Subcutaneous abdominal adipose tissue (tissue), 5 donors: ENCODE measurements around the gene MUC4.

Experiments used
- H3K27ac ChIP-seq: one replicate; pipeline ENCODE4 v1.7.0; 2013; ENCODE audit warnings: low read depth, mild to moderate bottlenecking, inconsistent platforms, low read length, moderate library complexity
- H3K27me3 ChIP-seq, 5 donors: one replicate each; pipeline ENCODE4 v1.7.0; 2013; ENCODE audit warnings: low read length in 5 of 5, inconsistent platforms in 1 of 5; ENCODE audit not compliant: control insufficient read depth in 5 of 5, insufficient read depth in 4 of 5
- H3K36me3 ChIP-seq, 5 donors: one replicate each; pipeline ENCODE4 v1.7.0; 2013; ENCODE audit warnings: low read length in 5 of 5; ENCODE audit not compliant: control insufficient read depth in 5 of 5, insufficient read depth in 5 of 5
- H3K4me1 ChIP-seq, 5 donors: one replicate each; pipeline ENCODE4 v1.7.0; 2013; ENCODE audit warnings: low read length in 5 of 5, mild to moderate bottlenecking in 3 of 5, moderate library complexity in 1 of 5; ENCODE audit not compliant: control insufficient read depth in 5 of 5, insufficient read depth in 5 of 5
- H3K4me3 ChIP-seq, 5 donors: one replicate each; pipeline ENCODE4 v1.7.0; 2013; ENCODE audit warnings: low read length in 5 of 5, low read depth in 1 of 5
- H3K9ac ChIP-seq, 5 donors: one replicate each; pipeline ENCODE4 v1.7.0; 2013; ENCODE audit warnings: low read length in 5 of 5, mild to moderate bottlenecking in 4 of 5, moderate library complexity in 3 of 5
- H3K9me3 ChIP-seq, 5 donors: one replicate each; pipeline ENCODE4 v1.7.0; 2013; ENCODE audit warnings: low read length in 5 of 5; ENCODE audit not compliant: control insufficient read depth in 5 of 5
- donor health status: healthy.
- donor health status: healthy.
- donor health status: healthy.
- donor health status: healthy.
- donor health status: healthy.

The MUC4 gene, protein sequence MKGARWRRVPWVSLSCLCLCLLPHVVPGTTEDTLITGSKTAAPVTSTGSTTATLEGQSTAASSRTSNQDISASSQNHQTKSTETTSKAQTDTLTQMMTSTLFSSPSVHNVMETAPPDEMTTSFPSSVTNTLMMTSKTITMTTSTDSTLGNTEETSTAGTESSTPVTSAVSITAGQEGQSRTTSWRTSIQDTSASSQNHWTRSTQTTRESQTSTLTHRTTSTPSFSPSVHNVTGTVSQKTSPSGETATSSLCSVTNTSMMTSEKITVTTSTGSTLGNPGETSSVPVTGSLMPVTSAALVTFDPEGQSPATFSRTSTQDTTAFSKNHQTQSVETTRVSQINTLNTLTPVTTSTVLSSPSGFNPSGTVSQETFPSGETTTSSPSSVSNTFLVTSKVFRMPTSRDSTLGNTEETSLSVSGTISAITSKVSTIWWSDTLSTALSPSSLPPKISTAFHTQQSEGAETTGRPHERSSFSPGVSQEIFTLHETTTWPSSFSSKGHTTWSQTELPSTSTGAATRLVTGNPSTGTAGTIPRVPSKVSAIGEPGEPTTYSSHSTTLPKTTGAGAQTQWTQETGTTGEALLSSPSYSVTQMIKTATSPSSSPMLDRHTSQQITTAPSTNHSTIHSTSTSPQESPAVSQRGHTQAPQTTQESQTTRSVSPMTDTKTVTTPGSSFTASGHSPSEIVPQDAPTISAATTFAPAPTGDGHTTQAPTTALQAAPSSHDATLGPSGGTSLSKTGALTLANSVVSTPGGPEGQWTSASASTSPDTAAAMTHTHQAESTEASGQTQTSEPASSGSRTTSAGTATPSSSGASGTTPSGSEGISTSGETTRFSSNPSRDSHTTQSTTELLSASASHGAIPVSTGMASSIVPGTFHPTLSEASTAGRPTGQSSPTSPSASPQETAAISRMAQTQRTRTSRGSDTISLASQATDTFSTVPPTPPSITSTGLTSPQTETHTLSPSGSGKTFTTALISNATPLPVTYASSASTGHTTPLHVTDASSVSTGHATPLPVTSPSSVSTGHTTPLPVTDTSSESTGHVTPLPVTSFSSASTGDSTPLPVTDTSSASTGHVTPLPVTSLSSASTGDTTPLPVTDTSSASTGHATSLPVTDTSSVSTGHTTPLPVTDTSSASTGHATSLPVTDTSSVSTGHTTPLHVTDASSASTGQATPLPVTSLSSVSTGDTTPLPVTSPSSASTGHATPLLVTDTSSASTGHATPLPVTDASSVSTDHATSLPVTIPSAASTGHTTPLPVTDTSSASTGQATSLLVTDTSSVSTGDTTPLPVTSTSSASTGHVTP (N-terminal part only)

DNA sequence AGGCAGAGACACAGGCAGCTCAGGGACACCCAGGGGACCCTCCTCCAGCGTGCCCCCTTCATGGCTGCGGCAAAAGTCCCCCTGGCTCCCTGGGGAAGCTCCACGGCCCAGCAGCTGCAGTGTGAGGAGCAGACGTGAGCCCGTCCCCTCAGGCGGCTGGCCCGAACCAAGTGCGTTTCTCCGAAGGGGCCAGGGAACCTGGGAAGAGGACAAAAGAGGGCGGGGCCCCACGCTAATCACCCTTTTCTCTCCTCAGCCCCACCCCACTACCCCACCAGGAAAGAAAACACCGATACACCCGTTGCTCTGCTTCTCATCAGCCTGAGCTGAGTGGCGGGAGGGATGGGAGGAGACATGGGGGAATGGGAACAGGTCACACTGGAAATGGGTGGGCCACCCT is at the start of gene MUC4:
MUC4 (minus strand) TSS at position 174 of the 400 bp plus-strand sequence; CDS start at position 62, 112 bp downstream.
- Histone ChIP-seq H3K4me3 (no peak within 1 kb of the TSS), H3K9me3 (no peaks in the 10 kb centered on the region), H3K27me3 (peaks cover 20 to 24% (median 23%) of the 10 kb centered on the region in 5 donors), H3K36me3 (no peaks in the 10 kb centered on the region), H3K9ac (no peak within 1 kb of the TSS), H3K27ac (no peak within 1 kb of the TSS), H3K4me1 (peaks cover 0 to 3% (median 0%) of the 10 kb centered on the region in 5 donors)

DNA sequence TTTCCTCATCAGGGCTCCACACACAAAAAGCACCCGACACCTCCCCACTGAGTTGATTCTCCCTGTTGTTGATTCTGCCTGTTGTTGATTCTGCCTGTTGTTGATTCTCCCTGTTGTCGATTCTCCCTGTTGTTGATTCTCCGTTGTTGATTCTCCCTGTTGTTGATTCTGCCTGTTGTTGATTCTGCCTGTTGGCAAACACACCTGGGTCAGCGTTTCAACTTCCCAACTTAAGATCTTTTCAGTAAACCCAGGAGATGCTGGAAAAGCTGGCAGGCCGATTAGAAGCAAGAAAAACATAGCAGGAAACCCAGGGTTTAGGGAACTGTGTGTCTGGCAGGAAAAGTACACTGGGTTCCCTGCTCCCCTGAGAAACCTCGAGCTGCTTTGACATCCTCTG is 48.7 kb upstream of the MUC4 start:
- H3K27me3 ChIP-seq: peaks cover 0 to 3% (median 0%) of the 10 kb centered on the region in 5 donors
- no peak overlapping the region for H3K9ac ChIP-seq

DNA sequence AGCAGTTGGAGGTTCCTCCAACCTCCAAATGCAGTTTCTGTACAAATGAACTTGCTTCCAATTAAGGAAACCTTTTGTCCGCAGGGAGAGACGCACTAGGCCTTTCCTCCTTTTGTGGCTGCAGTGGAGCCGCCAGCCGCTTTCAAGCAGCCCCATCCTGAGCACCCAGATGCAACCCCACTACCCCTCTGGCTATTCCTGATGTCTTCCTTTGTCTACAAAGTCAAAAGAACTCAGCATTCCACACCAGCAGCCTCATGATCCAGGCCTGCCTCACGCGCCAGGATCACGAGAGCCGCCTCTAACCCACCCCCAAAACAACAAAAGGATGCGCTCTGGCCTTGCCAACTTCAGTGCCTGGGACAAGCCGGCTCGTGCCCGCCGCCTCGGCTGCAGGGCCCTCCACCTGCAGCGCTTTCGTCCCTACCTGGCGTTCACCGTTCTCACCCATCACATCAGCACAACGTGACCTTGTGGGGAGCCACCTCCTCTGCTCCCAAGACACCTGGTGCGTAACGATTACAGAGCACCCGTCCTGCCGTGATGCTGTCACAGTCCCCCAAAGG is 48.2 kb upstream of the MUC4 start:
- Histone ChIP-seq H3K4me3 (peak overlapping the region in 2 of 5 donors; percentile 4 to 28), H3K36me3 (peaks cover 0 to 7% (median 0%) of the 10 kb centered on the region in 5 donors), H3K27ac (no peak overlapping the region), H3K4me1 (peaks cover 2 to 23% (median 21%) of the 10 kb centered on the region in 5 donors), H3K9me3 (no peaks in the 10 kb centered on the region), H3K9ac (no peak overlapping the region), H3K27me3 (peaks cover 0 to 3% (median 0%) of the 10 kb centered on the region in 5 donors)

More for the DNA sequence above, 48.7 kb upstream of the MUC4 start:
- H3K4me3 ChIP-seq: no peak overlapping the region
- no peak overlapping the region for H3K27ac ChIP-seq
- peaks cover 0 to 10% (median 3%) of the 10 kb centered on the region in 5 donors for H3K36me3 ChIP-seq
- H3K4me1 ChIP-seq: peaks cover 2 to 23% (median 21%) of the 10 kb centered on the region in 5 donors
- H3K9me3 ChIP-seq: no peaks in the 10 kb centered on the region

DNA sequence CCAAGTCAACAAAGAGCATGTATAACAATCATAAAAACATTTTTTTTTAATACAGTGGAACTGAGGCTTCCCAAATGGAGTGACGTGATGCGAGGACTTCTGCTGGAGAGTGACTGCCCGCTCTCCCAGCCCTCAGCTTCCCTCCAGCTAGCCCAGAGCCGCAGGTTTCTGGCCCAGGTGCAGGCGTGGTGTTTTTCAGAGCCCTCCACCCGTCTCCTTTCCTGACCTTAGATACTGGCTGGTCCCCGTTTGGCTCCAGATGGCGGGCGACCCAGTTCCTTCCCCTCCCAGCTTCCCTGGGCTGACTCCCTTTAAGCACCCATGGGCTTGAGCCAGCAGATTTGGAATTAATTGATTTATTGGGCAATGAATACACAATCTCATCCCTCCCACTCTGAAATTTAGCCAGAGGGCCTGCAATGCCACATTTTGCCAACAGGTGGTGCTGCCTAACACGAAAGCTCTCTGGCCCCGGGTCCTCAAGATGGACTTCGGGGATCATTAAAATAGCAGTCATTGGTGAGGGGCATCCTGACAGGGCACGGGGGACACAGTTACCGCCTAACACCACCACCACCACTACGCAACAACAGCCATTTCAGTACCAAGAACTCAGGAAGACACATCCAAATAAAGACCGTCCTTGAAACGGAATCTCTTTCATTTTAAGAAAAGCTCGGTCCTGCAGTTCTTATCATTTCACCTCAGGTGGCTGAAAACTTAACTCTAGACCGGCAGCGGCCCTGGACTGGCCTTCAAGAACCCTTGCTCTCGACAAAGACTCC is 47.5 kb upstream of the MUC4 start:
- Histone ChIP-seq H3K4me1 (peaks cover 2 to 23% (median 21%) of the 10 kb centered on the region in 5 donors), H3K36me3 (peaks cover 0 to 5% (median 0%) of the 10 kb centered on the region in 5 donors), H3K9me3 (no peaks in the 10 kb centered on the region), H3K9ac (no peak overlapping the region), H3K4me3 (peak overlapping the region in 3 of 5 donors; percentile 4 to 28 (median 26)), H3K27me3 (peaks cover 0 to 3% (median 0%) of the 10 kb centered on the region in 5 donors), H3K27ac (no peak overlapping the region)

DNA sequence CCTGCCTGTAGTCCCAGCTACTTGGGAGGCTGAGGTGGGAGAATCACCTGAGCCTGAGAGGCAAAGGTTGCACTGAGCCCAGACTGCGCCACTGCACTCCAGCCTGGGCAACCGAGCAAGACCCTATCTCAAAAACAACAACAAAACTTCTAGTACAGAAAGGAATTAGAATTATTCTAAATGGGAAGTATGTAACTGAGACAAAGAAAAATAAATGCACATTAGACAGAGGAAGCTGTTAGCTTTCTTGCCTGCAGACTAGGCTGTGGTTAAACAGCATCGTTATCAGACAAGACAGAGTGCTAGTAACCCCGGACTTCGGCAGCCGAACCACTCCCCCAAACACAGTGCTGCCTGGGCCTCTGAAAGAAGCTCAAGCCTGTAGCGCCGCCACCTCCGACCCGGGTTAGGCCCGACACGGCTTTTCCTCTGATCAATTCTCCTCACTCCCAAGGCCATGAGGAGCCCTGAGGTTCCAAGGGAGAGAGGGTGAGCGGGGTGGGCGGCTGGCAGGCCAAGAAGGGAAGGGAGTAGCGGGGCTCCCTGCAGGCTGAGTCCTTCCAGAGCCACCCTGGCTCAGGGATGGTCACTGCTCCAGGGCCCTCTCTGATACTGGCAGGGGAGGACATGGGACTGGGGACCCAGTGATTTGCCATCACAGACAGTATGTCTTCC is 44.8 kb upstream of the MUC4 start:
- H3K27me3 ChIP-seq: peaks cover 0 to 8% (median 3%) of the 10 kb centered on the region in 5 donors
- H3K4me1 ChIP-seq: peaks cover 2 to 9% (median 8%) of the 10 kb centered on the region in 5 donors
- H3K9me3 ChIP-seq: no peaks in the 10 kb centered on the region
- H3K27ac ChIP-seq: no peak overlapping the region
- no peak overlapping the region for H3K4me3 ChIP-seq
- H3K9ac ChIP-seq: no peak overlapping the region
- H3K36me3 ChIP-seq: no peaks in the 10 kb centered on the region

DNA sequence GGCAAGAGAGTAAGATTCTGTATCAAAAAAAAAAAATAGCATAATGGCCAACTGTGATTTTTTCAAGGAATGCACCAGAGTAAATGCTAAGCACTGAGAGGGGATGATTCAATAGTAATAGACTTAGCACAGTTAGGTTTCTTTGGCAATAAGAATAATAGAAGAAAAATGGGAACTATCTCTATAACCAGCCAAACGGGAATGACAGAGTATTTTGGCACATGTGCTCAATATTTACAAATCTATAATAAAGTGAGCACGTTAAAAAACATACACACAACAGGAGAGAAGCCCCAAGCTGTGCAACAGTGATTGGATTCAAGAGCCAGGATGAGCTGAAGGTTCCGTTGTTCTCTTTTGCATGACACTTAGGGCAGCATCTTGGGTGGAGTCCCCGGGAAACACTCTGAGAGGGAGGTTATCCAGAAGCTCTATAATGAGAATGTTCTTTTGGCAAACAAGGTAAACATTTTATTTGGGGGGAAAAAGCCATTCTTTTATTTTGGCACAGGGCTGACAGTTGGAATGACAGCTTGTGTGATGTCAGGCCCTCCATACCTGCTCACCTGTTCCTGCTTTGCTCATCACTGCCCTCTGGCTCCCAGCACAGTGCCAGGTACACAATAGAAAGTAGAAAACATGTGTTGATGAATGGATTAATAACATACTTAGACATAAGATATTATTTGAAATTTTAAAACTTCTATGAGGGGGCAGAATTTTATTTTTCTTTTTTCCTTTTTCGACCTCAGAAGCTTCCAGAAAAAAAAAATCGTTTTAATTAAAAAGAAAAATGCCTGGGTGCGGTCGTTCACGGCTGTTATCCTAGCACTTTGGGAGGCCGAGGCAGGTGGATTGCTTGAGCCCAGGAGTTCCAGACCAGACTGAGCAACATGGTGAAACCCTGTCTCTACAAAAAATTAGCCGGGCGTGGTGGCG is 44.0 kb upstream of the MUC4 start:
- Histone ChIP-seq H3K9ac (no peak overlapping the region), H3K4me1 (peaks cover 4 to 13% (median 9%) of the 10 kb centered on the region in 5 donors), H3K36me3 (no peaks in the 10 kb centered on the region), H3K27ac (no peak overlapping the region), H3K4me3 (no peak overlapping the region), H3K27me3 (peaks cover 0 to 8% (median 3%) of the 10 kb centered on the region in 5 donors), H3K9me3 (no peaks in the 10 kb centered on the region)

DNA sequence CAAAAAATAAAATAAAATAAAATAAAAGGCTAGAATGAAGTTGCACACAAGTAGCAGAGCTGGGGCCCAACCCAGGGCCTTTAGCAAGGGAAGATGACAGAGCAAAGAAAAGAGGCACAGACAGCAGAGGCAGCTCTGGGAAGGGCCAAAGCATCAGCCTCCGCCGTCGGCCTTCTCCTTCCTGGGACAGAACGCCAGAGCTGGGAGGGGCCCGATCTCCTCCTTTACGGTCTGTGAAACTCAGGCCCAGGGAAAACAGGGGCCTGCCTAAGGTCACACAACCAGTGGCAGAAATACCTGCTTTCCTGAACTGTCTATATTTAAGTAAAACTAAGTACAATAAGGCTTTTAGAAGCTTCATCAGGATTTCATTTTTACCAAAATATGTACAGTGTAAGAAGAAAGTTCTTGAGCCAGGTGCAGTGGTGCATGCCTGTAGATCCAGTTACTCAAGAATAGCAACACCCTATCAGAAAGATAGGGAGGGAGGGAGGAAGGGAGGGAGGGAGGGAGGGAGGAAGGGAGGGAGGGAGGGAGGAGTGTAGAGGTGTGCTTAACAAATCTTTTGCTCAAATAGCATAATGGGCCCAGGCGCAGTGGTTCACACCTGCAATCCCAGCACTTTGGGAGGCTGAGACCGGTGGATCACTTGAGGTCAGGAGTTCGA is 43.0 kb upstream of the MUC4 start:
- Histone ChIP-seq H3K4me3 (no peak overlapping the region), H3K36me3 (no peaks in the 10 kb centered on the region), H3K27me3 (peaks cover 0 to 8% (median 3%) of the 10 kb centered on the region in 5 donors), H3K9ac (no peak overlapping the region), H3K9me3 (no peaks in the 10 kb centered on the region), H3K4me1 (peaks cover 4 to 13% (median 8%) of the 10 kb centered on the region in 5 donors), H3K27ac (no peak overlapping the region)
